Mucosa of descending colon (tissue), 3 donors: ENCODE results near the gene ETS2. TPM values are rescaled to one million over a fixed set of nuclear protein-coding genes. Genes with fewer than 3 reads are reported as not detected.
A peak's percentile ranks its signal among the peaks of the same experiment; 100 is the strongest.

Source experiments
- ATAC-seq: fragments of 200-7000 bp; cut with Tn5 transposase; one replicate; pipeline ENCODE4 v1.9.1; 2020; ENCODE audit warnings: mild to moderate bottlenecking, moderate library complexity
- DNase-seq, 3 donors: peaks; one replicate each; pipeline ENCODE4 v3.0.0-alpha.2; 2020
- H3K36me3 ChIP-seq: fragments of 200-600 bp; one replicate; pipeline ENCODE4 v1.8.0; 2021; ENCODE audit warnings: low read depth, mild to moderate bottlenecking
- H3K4me1 ChIP-seq: fragments of 200-600 bp; one replicate; pipeline ENCODE4 v1.8.0; 2021; ENCODE audit warnings: low read depth, mild to moderate bottlenecking
- H3K4me3 ChIP-seq: fragments of 200-600 bp; one replicate; pipeline ENCODE4 v1.8.0; 2021; ENCODE audit warnings: mild to moderate bottlenecking
- H3K9me3 ChIP-seq: fragments of 200-600 bp; one replicate; pipeline ENCODE4 v1.8.0; 2021; ENCODE audit warnings: mild to moderate bottlenecking
- intact Hi-C, 2 donors: fragments of 100-400 bp; cut with DNase I in 1 of 2; cut with micrococcal nuclease in 1 of 2; formaldehyde crosslinking; loops; one replicate each; pipeline versions ENCODE4 v1.11.0 to v1.11.1; 2022; cut with DNase I, micrococcal nuclease
- total RNA-seq, 3 donors: library from RNA; stranded (reverse); fragmentation: NEBNext Ultra II Directional in 2 of 3; extraction: Animal tissue kit (Norgen Biotek cat#: 25700) in 2 of 3; gene quantifications; one replicate each; pipeline versions ENCODE4 v1.2.1 to v1.2.4, GENCODE V29; 2021 to 2023
- TF ChIP-seq, protein P1 (sequence below): fragments of 200-600 bp; IDR thresholded peaks from one replicate; pipeline ENCODE4 v1.8.0; 2022; ENCODE audit warnings: antibody characterized with exemption, mild to moderate bottlenecking
- donor health status: DM: no; HTN: no; CAD: no; lungs with moderate emphysema.
- donor health status: DM: no; HTN: no; CAD: no.
- donor health status: DM: no; HTN: yes; CAD: no.

ETS2 gene
- total RNA-seq, 3 donors from 2014 or later, result 115 to 222 (median 171) TPM

DNA sequence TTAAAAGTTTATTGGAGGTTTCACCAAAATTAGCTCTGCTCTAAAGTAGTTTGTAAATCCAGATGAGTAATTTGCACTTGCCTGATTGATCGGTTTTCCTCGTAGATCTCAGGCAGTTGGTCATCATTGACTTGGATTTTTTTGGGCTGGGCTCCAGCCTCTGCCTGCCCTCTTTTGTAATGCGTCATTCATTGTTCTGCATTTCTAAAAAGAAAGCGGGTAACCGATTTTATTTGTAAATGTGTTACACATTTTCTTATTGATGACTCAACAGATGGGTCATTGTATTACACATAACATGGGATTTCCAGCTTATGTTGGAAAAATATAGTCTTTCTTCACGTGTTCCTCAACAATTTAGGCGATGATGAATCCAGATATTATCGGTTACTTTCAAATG lies 5.5 kb downstream of the ETS2 start:
- DNase-seq, result peak in 1 of 3 donors; percentile 32
- TF ChIP-seq, protein P1, sequence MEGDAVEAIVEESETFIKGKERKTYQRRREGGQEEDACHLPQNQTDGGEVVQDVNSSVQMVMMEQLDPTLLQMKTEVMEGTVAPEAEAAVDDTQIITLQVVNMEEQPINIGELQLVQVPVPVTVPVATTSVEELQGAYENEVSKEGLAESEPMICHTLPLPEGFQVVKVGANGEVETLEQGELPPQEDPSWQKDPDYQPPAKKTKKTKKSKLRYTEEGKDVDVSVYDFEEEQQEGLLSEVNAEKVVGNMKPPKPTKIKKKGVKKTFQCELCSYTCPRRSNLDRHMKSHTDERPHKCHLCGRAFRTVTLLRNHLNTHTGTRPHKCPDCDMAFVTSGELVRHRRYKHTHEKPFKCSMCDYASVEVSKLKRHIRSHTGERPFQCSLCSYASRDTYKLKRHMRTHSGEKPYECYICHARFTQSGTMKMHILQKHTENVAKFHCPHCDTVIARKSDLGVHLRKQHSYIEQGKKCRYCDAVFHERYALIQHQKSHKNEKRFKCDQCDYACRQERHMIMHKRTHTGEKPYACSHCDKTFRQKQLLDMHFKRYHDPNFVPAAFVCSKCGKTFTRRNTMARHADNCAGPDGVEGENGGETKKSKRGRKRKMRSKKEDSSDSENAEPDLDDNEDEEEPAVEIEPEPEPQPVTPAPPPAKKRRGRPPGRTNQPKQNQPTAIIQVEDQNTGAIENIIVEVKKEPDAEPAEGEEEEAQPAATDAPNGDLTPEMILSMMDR, result no peak
- H3K4me1 ChIP-seq, result peaks cover 41% of the 10 kb centered on the region

DNA sequence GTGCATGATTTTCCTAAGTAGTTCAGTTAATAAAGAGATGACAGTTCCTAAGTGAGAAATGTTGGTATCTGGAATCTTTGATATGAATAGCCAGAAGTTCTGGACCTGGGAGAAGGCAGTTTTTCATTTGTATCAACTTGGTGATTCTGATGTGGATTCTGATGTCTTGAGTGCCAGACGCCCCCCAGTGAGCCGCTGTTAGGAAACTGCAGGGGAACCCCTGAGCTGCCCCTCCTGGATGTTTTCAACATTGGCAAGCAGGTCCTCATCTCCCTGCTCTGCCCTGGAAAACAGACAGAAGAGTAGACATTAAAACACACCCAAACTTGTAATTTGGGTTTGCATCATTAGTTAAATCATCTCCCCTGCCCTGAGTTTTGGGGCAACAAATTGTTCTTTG lies 7.4 kb downstream of the ETS2 start:
- DNase-seq (no peak), ATAC-seq (no peak)
- TF ChIP-seq, protein P1, result no peak
- H3K9me3 ChIP-seq, result no peaks in the 10 kb centered on the region
- H3K36me3 ChIP-seq, result no peaks in the 10 kb centered on the region
- H3K4me1 ChIP-seq, result peaks cover 50% of the 10 kb centered on the region
- intact Hi-C loops, result loop anchor here in 1 of 2 donors (10.0 kb wide), 1 partner anchor 142 kb away; no protein-coding TSS in a partner anchor
- no peak overlapping the region for H3K4me3 ChIP-seq

More for the DNA sequence above, 5.5 kb downstream of the ETS2 start:
- Histone ChIP-seq H3K36me3 (no peaks in the 10 kb centered on the region), H3K9me3 (no peaks in the 10 kb centered on the region), H3K4me3 (no peak overlapping the region)
- intact Hi-C loops, result loop anchor here in 1 of 2 donors (10.0 kb wide), 1 partner anchor 144 kb away; no protein-coding TSS in a partner anchor
- ATAC-seq, result peak; percentile 4

DNA sequence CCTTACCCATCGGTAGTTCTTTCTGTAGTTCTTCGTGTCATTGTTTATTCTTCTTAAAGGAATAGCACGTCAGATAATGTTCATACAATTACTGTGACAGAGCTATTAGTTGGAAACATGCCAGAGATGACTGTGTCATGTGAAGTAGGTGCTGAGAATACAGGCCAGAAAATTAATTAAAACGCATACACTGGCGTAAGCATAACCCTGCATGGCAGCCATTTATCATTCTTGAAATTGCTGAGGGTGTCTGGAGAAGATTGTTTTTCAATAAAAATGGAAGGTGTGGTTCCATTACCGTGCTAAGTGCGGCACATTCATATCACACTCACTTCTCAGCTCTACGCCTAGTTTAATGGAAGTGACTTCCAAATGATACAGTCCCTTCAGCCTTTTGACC lies 7.8 kb downstream of the ETS2 start:
- intact Hi-C loops, result loop anchor here in 1 of 2 donors (10.0 kb wide), 1 partner anchor 141 kb away; no protein-coding TSS in a partner anchor
- Histone ChIP-seq H3K36me3 (no peaks in the 10 kb centered on the region), H3K9me3 (no peaks in the 10 kb centered on the region), H3K4me3 (no peak overlapping the region), H3K4me1 (peaks cover 53% of the 10 kb centered on the region)
- DNase-seq (peak in 1 of 3 donors; percentile 17), ATAC-seq (peak; percentile 0)
- TF ChIP-seq, protein P1, result no peak

DNA sequence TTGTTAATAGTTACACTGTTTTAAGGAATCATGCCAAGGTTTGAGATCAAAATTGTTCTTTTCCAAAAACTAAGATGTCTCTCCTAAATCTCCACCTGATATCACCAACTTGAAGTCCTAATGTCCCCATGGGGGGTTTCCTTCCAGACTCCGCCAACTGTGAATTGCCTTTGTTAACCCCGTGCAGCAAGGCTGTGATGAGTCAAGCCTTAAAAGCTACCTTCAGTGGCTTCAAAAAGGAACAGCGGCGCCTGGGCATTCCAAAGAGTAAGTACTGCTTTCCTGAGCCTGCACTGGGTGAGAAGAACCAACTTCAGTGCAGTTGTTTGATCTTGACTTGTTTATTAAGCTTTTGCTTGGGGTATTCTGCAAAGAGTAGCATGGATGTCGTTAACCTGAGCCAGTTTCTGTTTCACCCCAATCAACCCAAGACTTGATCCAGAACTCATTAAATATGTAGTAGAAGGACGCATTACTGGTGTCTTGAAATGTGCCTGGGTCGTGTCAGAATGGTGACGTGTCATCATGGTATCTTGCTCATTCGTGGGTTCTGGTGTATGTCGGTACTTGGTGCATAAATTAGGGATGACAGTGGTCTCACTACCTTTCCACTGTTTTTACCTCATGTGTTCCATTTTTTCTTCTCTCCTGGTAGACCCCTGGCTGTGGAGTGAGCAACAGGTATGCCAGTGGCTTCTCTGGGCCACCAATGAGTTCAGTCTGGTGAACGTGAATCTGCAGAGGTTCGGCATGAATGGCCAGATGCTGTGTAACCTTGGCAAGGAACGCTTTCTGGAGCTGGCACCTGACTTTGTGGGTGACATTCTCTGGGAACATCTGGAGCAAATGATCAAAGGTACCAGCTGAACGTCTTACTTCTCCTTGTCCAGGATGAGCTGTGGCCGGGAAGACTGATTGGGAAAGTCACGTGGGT lies 8.7 kb downstream of the ETS2 start:
- DNase-seq (peak in 1 of 3 donors; percentile 23), ATAC-seq (no peak)
- TF ChIP-seq, protein P1, result no peak
- no peak overlapping the region for H3K4me3 ChIP-seq
- H3K9me3 ChIP-seq, result no peaks in the 10 kb centered on the region
- intact Hi-C loops, result loop anchor here in 1 of 2 donors (10.0 kb wide), 1 partner anchor 140 kb away; no protein-coding TSS in a partner anchor
- no peaks in the 10 kb centered on the region for H3K36me3 ChIP-seq
- peaks cover 58% of the 10 kb centered on the region for H3K4me1 ChIP-seq

DNA sequence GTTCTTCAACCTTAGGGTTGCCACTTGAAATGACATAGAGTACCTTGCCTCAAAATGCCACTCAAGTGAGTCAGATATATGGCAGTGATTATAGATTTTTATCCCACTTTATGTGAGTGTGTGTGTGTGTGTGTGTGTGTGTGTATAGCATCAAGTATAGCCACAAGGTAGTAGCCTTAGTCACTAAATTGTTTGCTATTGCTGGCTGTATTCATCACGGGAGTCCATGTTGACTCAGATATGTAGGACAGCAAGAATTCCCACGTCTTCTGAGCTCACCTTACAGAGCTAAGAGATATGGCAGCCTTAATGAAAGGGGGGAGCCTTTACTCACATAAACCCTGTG lies 9.3 kb downstream of the ETS2 start:
- no peak overlapping the region for H3K4me3 ChIP-seq
- ATAC-seq (peak; percentile 47), DNase-seq (peak in 1 of 3 donors; percentile 21)
- H3K9me3 ChIP-seq, result no peaks in the 10 kb centered on the region
- TF ChIP-seq, protein P1, result no peak
- no peaks in the 10 kb centered on the region for H3K36me3 ChIP-seq
- H3K4me1 ChIP-seq, result peaks cover 63% of the 10 kb centered on the region
- intact Hi-C loops, result loop anchor here in 1 of 2 donors (10.0 kb wide), 1 partner anchor 140 kb away; no protein-coding TSS in a partner anchor
